Adrenal gland (tissue), 5 donors: ENCODE measurements around the gene BNIP3.

Experiments used
- POLR2A ChIP-seq, 2 donors: fragments of 450-650 bp; IDR thresholded peaks; one replicate each; pipeline ENCODE4 v1.6.1; 2017; ENCODE audit warnings: antibody characterized with exemption in 2 of 2, mild to moderate bottlenecking in 2 of 2, moderate library complexity in 1 of 2
- TF ChIP-seq, protein P1 (sequence below), 6 experiments: fragments of 450-650 bp in 4 of 6; fragments of 200-600 bp in 2 of 6; sonication (generic) in 1 of 6; IDR thresholded peaks; 1 replicate in 5 of 6; 2 replicates in 1 of 6; pipeline versions ENCODE4 v1.5.1 to v1.8.0; 2016 to 2021; ENCODE audit warnings: antibody characterized with exemption in 6 of 6, mild to moderate bottlenecking in 2 of 6, moderate library complexity in 1 of 6
- donor health status: DM: no; HTN: no; CAD: no.

DNA sequence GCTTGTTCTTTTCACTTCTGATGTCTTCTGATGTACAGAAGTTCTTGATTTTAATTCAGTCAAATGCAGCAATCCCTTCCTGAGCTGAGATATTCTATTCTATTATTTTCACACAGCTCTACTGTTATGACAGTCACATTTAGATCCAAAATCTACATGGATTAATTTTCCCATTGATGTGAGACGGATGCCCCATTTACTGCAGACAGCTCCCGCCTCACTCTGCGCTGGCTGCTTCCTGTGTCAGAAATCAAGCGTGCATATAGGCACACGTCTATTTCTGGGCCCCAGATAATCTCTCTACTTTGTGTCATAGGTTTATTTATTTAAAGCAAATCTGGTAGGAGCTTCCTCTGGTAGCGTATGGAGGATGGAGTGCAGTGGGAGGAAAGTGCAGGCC, 6.7 kb downstream of the BNIP3 start:
- TF ChIP-seq, protein P1, sequence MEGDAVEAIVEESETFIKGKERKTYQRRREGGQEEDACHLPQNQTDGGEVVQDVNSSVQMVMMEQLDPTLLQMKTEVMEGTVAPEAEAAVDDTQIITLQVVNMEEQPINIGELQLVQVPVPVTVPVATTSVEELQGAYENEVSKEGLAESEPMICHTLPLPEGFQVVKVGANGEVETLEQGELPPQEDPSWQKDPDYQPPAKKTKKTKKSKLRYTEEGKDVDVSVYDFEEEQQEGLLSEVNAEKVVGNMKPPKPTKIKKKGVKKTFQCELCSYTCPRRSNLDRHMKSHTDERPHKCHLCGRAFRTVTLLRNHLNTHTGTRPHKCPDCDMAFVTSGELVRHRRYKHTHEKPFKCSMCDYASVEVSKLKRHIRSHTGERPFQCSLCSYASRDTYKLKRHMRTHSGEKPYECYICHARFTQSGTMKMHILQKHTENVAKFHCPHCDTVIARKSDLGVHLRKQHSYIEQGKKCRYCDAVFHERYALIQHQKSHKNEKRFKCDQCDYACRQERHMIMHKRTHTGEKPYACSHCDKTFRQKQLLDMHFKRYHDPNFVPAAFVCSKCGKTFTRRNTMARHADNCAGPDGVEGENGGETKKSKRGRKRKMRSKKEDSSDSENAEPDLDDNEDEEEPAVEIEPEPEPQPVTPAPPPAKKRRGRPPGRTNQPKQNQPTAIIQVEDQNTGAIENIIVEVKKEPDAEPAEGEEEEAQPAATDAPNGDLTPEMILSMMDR (IDR thresholded peaks at IDR 0.05), result no peak
- TF ChIP-seq POLR2A (IDR thresholded peaks at IDR 0.05), result no peak
